Ascending aorta (tissue), 2 donors: ENCODE data around the gene MESP2. TPM values are rescaled to one million over a fixed set of nuclear protein-coding genes. Genes with fewer than 3 reads are reported as not detected.
A peak's percentile ranks its signal among the peaks of the same experiment; 100 is the strongest.

Source experiments
- DNase-seq, 2 donors: peaks; one replicate each; pipeline ENCODE4 v3.0.0-alpha.2; 2019; ENCODE audit warnings: low spot score in 2 of 2
- H3K27ac ChIP-seq, 2 donors: fragments of 200-600 bp; sonication (generic); one replicate each; pipeline ENCODE4 v1.5.1; 2016 to 2017; ENCODE audit warnings: mild to moderate bottlenecking in 1 of 2
- H3K27me3 ChIP-seq: fragments of 200-600 bp; sonication (generic); one replicate; pipeline ENCODE4 v1.5.1; 2017
- H3K36me3 ChIP-seq, 2 donors: fragments of 200-600 bp; sonication (generic); one replicate each; pipeline ENCODE4 v1.5.1; 2016
- H3K4me1 ChIP-seq, 2 donors: fragments of 200-600 bp; sonication (generic); one replicate each; pipeline ENCODE4 v1.5.1; 2016 to 2017; ENCODE audit warnings: mild to moderate bottlenecking in 1 of 2
- H3K4me3 ChIP-seq, 2 donors: fragments of 200-600 bp; sonication (generic); one replicate each; pipeline ENCODE4 v1.5.1; 2016 to 2017; ENCODE audit warnings: mild to moderate bottlenecking in 1 of 2
- H3K9me3 ChIP-seq, 2 donors: fragments of 200-600 bp; sonication (generic); one replicate each; pipeline ENCODE4 v1.5.1; 2016
- intact Hi-C: fragments of 100-400 bp; cut with DNase I; formaldehyde crosslinking; loops from one replicate; pipeline ENCODE4 v1.15.1; 2023
- total RNA-seq: library from RNA; depleted of rRNA; stranded (reverse); fragments of >200 nt; gene quantifications from one replicate; pipeline ENCODE4 v1.1.0, GENCODE V29; 2016
- TF ChIP-seq, protein P1 (sequence below), 3 experiments: fragments of 200-600 bp in 2 of 3; fragments of 450-650 bp in 1 of 3; sonication (generic) in 2 of 3; IDR thresholded peaks; one replicate each; pipeline ENCODE4 v1.5.1; 2016 to 2019; ENCODE audit warnings: antibody characterized with exemption in 3 of 3, mild to moderate bottlenecking in 1 of 3, moderate library complexity in 1 of 3

MESP2 gene
- total RNA-seq, 1 donor from 2014 or later: not detected

DNA sequence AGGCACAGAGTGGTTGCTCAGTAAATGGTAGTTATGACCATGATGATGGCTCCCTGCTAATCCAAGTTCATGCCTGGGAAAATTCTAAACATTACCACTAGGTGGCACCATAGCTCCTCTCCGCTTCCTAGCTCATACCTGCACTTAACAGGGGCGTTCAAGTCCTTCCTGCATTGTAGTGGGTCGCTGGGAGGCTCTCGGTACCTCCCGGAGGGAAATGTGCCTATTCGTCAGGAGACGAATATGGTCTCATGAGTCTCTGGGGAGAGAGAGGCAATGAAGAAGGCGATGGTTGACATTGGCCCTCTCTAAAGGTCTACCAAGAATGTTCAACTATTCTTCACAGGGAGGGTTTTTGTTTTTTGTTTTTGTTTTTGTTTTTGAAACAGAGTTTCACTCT lies 36.0 kb upstream of the MESP2 start:
- Histone ChIP-seq H3K36me3 (no peaks in the 10 kb centered on the region), H3K27ac (no peak overlapping the region), H3K4me3 (no peak overlapping the region), H3K27me3 (no peaks in the 10 kb centered on the region), H3K4me1 (no peaks in the 10 kb centered on the region), H3K9me3 (no peaks in the 10 kb centered on the region)
- TF ChIP-seq, protein P1, sequence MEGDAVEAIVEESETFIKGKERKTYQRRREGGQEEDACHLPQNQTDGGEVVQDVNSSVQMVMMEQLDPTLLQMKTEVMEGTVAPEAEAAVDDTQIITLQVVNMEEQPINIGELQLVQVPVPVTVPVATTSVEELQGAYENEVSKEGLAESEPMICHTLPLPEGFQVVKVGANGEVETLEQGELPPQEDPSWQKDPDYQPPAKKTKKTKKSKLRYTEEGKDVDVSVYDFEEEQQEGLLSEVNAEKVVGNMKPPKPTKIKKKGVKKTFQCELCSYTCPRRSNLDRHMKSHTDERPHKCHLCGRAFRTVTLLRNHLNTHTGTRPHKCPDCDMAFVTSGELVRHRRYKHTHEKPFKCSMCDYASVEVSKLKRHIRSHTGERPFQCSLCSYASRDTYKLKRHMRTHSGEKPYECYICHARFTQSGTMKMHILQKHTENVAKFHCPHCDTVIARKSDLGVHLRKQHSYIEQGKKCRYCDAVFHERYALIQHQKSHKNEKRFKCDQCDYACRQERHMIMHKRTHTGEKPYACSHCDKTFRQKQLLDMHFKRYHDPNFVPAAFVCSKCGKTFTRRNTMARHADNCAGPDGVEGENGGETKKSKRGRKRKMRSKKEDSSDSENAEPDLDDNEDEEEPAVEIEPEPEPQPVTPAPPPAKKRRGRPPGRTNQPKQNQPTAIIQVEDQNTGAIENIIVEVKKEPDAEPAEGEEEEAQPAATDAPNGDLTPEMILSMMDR (IDR thresholded peaks at IDR 0.05): peak; percentile 84 to 92 (median 87)
- intact Hi-C loops: no loop called here
- peak in 1 of 2 donors; percentile 77 for DNase-seq

DNA sequence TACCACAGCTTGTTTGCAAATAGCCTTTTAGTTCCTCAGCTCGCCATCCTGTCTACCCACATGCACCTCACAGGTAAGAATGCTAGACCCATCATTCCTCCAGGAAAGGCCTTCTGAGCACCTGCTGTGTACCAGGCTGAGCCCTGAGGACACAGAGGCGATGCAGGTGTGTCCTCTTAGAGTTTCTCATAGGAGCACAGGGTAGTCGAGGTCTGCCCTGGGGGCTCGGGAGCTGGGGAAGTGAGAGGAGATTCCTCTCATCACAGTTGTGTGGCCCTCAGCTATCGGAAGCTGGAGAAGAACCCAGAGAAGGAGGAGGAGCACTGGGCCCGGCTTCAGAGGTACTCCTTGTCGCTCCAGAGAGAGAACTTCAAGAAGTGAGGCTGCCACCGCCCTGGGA lies 33.1 kb upstream of the MESP2 start:
- Histone ChIP-seq H3K4me3 (no peak overlapping the region), H3K27ac (no peak overlapping the region), H3K9me3 (no peaks in the 10 kb centered on the region), H3K27me3 (no peaks in the 10 kb centered on the region), H3K4me1 (no peaks in the 10 kb centered on the region), H3K36me3 (no peaks in the 10 kb centered on the region)
- DNase-seq: no peak
- intact Hi-C loops: no loop called here
- TF ChIP-seq, protein P1 (IDR thresholded peaks at IDR 0.05): no peak

DNA sequence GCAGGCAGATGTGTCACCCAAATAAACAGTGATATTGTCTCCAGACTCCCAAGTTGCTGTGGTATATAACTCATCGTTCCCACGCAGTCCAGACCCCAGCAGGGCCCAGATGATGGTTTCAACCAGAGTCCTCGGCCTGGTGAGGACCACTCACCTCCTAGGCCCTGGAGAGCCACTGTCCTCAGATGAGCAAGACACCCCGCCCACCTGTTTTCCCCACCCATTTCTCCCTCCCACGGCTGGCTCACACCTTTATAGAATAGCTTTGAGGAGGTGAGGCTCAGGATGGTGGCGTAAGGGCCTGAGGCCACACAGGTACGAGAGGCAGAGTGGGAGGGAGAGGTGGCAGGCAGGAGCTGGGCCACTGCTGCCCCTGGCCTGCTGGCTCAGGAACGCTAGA lies 32.5 kb upstream of the MESP2 start:
- Histone ChIP-seq H3K36me3 (no peaks in the 10 kb centered on the region), H3K27ac (no peak overlapping the region), H3K4me1 (no peaks in the 10 kb centered on the region), H3K9me3 (no peaks in the 10 kb centered on the region), H3K27me3 (no peaks in the 10 kb centered on the region), H3K4me3 (no peak overlapping the region)
- TF ChIP-seq, protein P1 (IDR thresholded peaks at IDR 0.05): no peak
- no peak for DNase-seq
- intact Hi-C loops: no loop called here

DNA sequence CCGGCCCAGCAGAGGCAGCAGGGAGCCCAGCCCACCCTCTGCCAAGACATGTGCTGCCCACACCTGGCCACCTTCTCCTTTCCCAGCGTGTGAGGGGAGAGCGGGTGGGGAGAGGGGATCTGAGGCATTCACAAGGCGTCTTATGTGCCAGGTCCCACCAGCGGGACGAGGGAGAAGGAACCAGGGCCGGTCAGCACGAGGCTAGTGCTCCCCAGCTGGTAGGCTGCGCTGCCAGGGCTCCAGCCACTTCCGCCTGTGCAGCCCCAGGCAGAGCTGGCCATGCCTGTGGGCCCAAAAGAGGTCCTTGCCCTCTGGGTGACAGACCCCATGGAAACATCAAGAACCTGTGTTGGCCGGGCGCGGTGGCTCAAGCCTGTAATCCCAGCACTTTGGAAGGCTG lies 31.0 kb upstream of the MESP2 start:
- no peak overlapping the region for H3K27ac ChIP-seq
- H3K27me3 ChIP-seq: no peaks in the 10 kb centered on the region
- TF ChIP-seq, protein P1 (IDR thresholded peaks at IDR 0.05): no peak
- no peak for DNase-seq
- intact Hi-C loops: no loop called here
- H3K9me3 ChIP-seq: no peaks in the 10 kb centered on the region
- no peak overlapping the region for H3K4me3 ChIP-seq
- H3K36me3 ChIP-seq: no peaks in the 10 kb centered on the region
- H3K4me1 ChIP-seq: peaks cover 1 to 6% of the 10 kb centered on the region in 2 donors

DNA sequence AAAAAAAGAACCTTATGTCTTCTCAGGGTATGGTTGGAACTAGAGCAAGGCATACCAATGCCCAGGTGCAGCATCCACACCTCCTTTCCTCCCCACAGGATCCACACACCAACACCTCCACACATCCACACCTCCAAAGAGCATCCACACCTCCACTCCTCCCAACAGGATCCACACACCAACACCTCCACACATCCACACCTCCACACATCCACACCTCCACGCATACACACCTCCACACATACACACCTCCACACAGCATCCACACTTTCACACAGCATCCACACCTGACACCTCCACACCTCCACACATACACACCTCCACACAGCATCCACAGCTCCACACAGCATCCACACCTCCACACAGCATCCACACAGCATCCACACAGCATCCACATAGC lies 30.4 kb upstream of the MESP2 start:
- H3K27me3 ChIP-seq: no peaks in the 10 kb centered on the region
- H3K4me1 ChIP-seq: peaks cover 6 to 11% of the 10 kb centered on the region in 2 donors
- TF ChIP-seq, protein P1 (IDR thresholded peaks at IDR 0.05): no peak
- intact Hi-C loops: no loop called here
- H3K9me3 ChIP-seq: no peaks in the 10 kb centered on the region
- H3K4me3 ChIP-seq: no peak overlapping the region
- no peak overlapping the region for H3K27ac ChIP-seq
- no peak for DNase-seq
- H3K36me3 ChIP-seq: no peaks in the 10 kb centered on the region

DNA sequence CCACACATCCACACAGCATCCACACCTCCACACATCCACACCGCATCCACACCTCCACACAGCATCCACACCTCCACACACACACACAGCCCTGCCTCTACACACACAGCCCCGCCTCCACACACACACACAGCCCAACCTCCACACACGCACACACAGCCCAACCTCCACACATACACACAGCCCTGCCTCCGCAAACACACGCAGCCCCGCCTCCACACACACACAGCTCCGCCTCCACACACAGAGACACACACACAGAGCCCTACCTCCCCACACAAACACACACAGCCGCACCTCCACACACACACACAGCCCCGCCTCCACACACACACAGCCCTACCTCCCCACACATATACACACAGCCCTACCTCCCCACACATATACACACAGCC lies 29.7 kb upstream of the MESP2 start:
- no peak for DNase-seq
- TF ChIP-seq, protein P1 (IDR thresholded peaks at IDR 0.05): no peak
- H3K36me3 ChIP-seq: no peaks in the 10 kb centered on the region
- H3K4me3 ChIP-seq: no peak overlapping the region
- peaks cover 6 to 15% of the 10 kb centered on the region in 2 donors for H3K4me1 ChIP-seq
- no peaks in the 10 kb centered on the region for H3K27me3 ChIP-seq
- H3K9me3 ChIP-seq: no peaks in the 10 kb centered on the region
- no peak overlapping the region for H3K27ac ChIP-seq
- intact Hi-C loops: no loop called here
